OCI-LY1 (cell line): ENCODE measurements around the gene ADAMTSL3.

Experiments
- EZH2 ChIP-seq: fragments of 200-600 bp; sonication (generic), shearing (Covaris generic); IDR thresholded peaks from 2 replicates; pipeline ENCODE4 v1.8.0; 2017; ENCODE audit warnings: borderline replicate concordance, mixed run types, mild to moderate bottlenecking, antibody characterized with exemption, low read length, moderate library complexity, mixed read lengths
- TF ChIP-seq, protein P1 (sequence below): fragments of 200-600 bp; sonication (generic), shearing (Covaris generic); IDR thresholded peaks from 2 replicates; pipeline ENCODE4 v1.5.1; 2017; ENCODE audit warnings: mild to moderate bottlenecking, antibody characterized with exemption, low read length, moderate library complexity, mixed read lengths

DNA sequence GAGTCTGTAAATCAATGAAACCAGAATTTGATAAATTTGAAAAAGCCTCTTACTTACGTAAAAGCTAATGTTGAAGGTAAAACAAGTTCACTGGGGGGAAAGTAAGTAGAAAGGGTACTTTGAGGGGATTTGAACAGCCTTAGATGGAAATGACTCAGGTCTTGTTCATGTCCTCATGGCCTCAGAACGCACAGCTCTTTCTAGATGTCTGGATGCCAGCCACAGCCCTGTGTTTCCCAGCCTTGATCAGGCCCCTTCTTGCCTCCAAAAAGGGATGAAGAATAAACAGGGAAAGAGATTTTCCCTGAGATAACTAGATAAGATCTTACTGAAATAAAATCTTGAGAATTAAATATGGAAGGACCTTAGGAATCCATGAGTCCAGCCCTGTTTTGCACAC is 344.6 kb downstream of the ADAMTSL3 start:
- no peak for TF ChIP-seq EZH2
- TF ChIP-seq, protein P1, sequence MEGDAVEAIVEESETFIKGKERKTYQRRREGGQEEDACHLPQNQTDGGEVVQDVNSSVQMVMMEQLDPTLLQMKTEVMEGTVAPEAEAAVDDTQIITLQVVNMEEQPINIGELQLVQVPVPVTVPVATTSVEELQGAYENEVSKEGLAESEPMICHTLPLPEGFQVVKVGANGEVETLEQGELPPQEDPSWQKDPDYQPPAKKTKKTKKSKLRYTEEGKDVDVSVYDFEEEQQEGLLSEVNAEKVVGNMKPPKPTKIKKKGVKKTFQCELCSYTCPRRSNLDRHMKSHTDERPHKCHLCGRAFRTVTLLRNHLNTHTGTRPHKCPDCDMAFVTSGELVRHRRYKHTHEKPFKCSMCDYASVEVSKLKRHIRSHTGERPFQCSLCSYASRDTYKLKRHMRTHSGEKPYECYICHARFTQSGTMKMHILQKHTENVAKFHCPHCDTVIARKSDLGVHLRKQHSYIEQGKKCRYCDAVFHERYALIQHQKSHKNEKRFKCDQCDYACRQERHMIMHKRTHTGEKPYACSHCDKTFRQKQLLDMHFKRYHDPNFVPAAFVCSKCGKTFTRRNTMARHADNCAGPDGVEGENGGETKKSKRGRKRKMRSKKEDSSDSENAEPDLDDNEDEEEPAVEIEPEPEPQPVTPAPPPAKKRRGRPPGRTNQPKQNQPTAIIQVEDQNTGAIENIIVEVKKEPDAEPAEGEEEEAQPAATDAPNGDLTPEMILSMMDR, result no peak
